Calu3 (cell line): ENCODE results near the gene ZBED4. TPM values are rescaled to one million over a fixed set of nuclear protein-coding genes. Genes with fewer than 3 reads are reported as not detected.

Experiments used
- BruUV-seq: library from RNA; stranded (reverse); fragments of 400-500 nt; replicated peaks from 2 replicates; lab custom pipeline; 2021; lab: Mats Ljungman, UMichigan
- CTCF ChIA-PET: fragments of 300-600 bp; sonication (Branson Sonifier 250); formaldehyde crosslinking; loops from one replicate; lab custom pipeline; 2022; ENCODE audit warnings: antibody characterized with exemption; lab: Charles Lee
- DNase-seq: peaks from one replicate; pipeline ENCODE4 v3.0.0; 2022
- H3K27ac Mint-ChIP-seq: one replicate; pipeline ENCODE4 v1.8.0; 2022; ENCODE audit warnings: mixed read lengths; ENCODE audit not compliant: unreplicated experiment
- H3K27me3 Mint-ChIP-seq: one replicate; pipeline ENCODE4 v1.8.0; 2022; ENCODE audit warnings: mixed read lengths; ENCODE audit not compliant: unreplicated experiment
- H3K36me3 Mint-ChIP-seq: one replicate; pipeline ENCODE4 v1.8.0; 2022; ENCODE audit warnings: mild to moderate bottlenecking, moderate library complexity, mixed read lengths; ENCODE audit not compliant: insufficient read depth, unreplicated experiment
- H3K4me1 Mint-ChIP-seq: one replicate; pipeline ENCODE4 v1.8.0; 2022; ENCODE audit warnings: mild to moderate bottlenecking, low read depth, mixed read lengths; ENCODE audit not compliant: unreplicated experiment
- H3K4me3 Mint-ChIP-seq: one replicate; pipeline ENCODE4 v1.8.0; 2022; ENCODE audit warnings: mild to moderate bottlenecking, low read depth, moderate library complexity, mixed read lengths; ENCODE audit not compliant: unreplicated experiment
- H3K9me3 Mint-ChIP-seq: one replicate; pipeline ENCODE4 v1.8.0; 2022; ENCODE audit warnings: low read depth, mixed read lengths; ENCODE audit not compliant: unreplicated experiment
- CTCF ChIP-seq: fragments of 200-600 bp; IDR thresholded peaks from one replicate; pipeline ENCODE4 v1.8.0; 2022; ENCODE audit warnings: antibody characterized with exemption; ENCODE audit not compliant: unreplicated experiment
- intact Hi-C: fragments of 100-400 bp; cut with micrococcal nuclease; formaldehyde crosslinking; loops from one replicate; pipeline ENCODE4 v1.10.0; 2022; ENCODE audit not compliant: unreplicated experiment
- total RNA-seq: library from RNA; stranded (reverse); gene quantifications from 2 replicates; pipeline ENCODE4 v1.2.3, GENCODE V29; 2022

The ZBED4 gene
- total RNA-seq, 1 experiment from 2014 or later, result 30.0 TPM

GRCh38 chr22:49935561-49935960 lies 81.9 kb downstream of the ZBED4 start:
- intact Hi-C loops, result loop anchor here (10.0 kb wide), 1 partner anchor 209 kb away; no protein-coding TSS in a partner anchor
- peak overlapping the region; percentile 43 for H3K4me3 Mint-ChIP-seq
- H3K4me1 Mint-ChIP-seq, result peaks cover 26% of the 10 kb centered on the region
- H3K9me3 Mint-ChIP-seq, result no peaks in the 10 kb centered on the region
- no peak overlapping the region for H3K27ac Mint-ChIP-seq
- no peak for DNase-seq
- TF ChIP-seq CTCF, result no peak
- no TSS peak for BruUV-seq
- H3K27me3 Mint-ChIP-seq, result no peaks in the 10 kb centered on the region
- peaks cover 35% of the 10 kb centered on the region for H3K36me3 Mint-ChIP-seq
- CTCF ChIA-PET, result interaction anchor here (1.0 to 3.0 kb wide), 2 partner anchors 11 to 16 kb away, joined by 11 to 30 read pairs; no protein-coding TSS in a partner anchor

GRCh38 chr22:49936018-49936972 lies 82.7 kb downstream of the ZBED4 start:
- CTCF ChIA-PET, result interaction anchor here (0.7 to 3.0 kb wide), 6 partner anchors 11 to 554 kb away, joined by 3 to 30 read pairs (median 6); no protein-coding TSS in a partner anchor
- H3K27me3 Mint-ChIP-seq, result no peaks in the 10 kb centered on the region
- H3K9me3 Mint-ChIP-seq, result no peaks in the 10 kb centered on the region
- TSS peak; percentile 89 for BruUV-seq
- peak overlapping the region; percentile 43 for H3K4me3 Mint-ChIP-seq
- TF ChIP-seq CTCF, result no peak
- peaks cover 29% of the 10 kb centered on the region for H3K36me3 Mint-ChIP-seq
- H3K4me1 Mint-ChIP-seq, result peaks cover 18% of the 10 kb centered on the region
- H3K27ac Mint-ChIP-seq, result peak overlapping the region; percentile 72
- DNase-seq, result peak; percentile 91
- intact Hi-C loops, result loop anchor here (10.0 kb wide), 1 partner anchor 209 kb away; no protein-coding TSS in a partner anchor

- intact Hi-C loops, result loop anchor here (10.0 kb wide), 1 partner anchor 208 kb away; no protein-coding TSS in a partner anchor
- peaks cover 29% of the 10 kb centered on the region for H3K36me3 Mint-ChIP-seq
- H3K27me3 Mint-ChIP-seq, result no peaks in the 10 kb centered on the region
Measured at GRCh38 chr22:49936973-49937757, 83.5 kb downstream of the ZBED4 start.

More at GRCh38 chr22:49936973-49937757, 83.5 kb downstream of the ZBED4 start:
- Mint-ChIP-seq H3K27ac (peak overlapping the region; percentile 72), H3K4me1 (peaks cover 16% of the 10 kb centered on the region), H3K4me3 (peak overlapping the region; percentile 43), H3K9me3 (no peaks in the 10 kb centered on the region)
- CTCF ChIA-PET, result interaction anchor here (0.6 to 3.0 kb wide), 2 partner anchors 15 to 30 kb away, joined by 5 to 30 read pairs; no protein-coding TSS in a partner anchor
- DNase-seq, result no peak
- BruUV-seq, result no TSS peak
- no peak for TF ChIP-seq CTCF
